Measurements from ENCODE around the gene ADIRF.
"Not testable (repeated sequence)": the region's sequence is repeated elsewhere in the genome, so short reads cannot be mapped to it uniquely, and the experiment has no call there.

Gene ADIRF

GRCh38 chr10:86981020-86981419 is 12.7 kb downstream of the ADIRF start:
- not testable (repeated sequence) for DNase-seq

DNA sequence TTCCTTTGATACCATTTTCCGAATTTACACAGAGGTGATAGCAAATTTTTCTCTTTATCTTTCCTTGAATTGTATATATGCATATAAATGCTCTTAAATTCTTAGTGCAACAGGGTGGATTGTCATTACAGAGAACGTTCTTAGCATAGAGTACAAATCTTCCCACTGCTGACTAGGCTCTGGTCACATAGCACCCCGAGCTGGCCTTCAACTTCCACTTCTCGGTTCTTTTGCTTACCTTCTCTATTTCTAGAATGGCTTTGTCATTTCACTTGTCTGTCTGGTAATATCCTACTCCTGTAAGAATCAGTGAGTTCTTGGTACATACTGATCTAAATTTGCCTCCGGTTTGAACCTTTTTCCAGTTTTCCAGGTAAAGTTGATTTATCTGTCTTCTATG is 13.4 kb downstream of the ADIRF start:
- no peak for DNase-seq

- not testable (repeated sequence) for DNase-seq
These were observed 16.2 kb downstream of the ADIRF start for GRCh38 chr10:86984498-86984897.

DNA sequence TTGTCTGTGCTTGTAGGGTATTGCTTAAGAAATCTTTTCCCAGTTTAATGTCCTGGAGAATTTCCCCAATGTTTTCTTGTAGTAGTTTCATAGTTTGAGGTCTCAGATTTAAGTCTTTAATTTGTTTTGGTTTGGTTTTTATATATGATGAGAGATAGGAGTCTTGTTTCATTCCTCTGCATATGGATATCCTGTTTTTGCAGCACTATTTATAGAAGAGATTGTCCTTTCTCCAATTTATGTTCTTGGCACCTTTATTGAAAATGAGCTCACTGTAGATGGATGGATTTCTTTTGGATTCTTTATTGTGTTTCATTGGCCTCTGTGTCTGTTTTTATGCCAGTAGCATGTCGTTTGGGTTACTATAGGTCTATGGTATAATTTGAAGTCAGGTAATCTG is 20.2 kb downstream of the ADIRF start:
- no peak for DNase-seq

DNA sequence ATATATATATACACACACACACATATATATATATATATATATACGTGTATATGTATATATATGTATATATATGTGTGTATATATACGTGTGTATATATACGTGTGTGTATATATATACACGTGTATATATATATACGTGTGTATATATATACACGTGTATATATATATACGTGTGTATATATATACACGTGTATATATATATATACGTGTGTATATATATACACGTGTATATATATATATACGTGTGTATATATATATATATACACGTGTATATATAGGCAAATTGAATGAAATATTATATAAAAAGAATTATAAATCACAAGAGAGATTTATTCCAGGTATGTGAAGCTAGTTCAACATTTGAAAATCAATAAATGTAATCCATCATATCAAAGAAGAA is 23.1 kb downstream of the ADIRF start:
- not testable (repeated sequence) for DNase-seq

DNA sequence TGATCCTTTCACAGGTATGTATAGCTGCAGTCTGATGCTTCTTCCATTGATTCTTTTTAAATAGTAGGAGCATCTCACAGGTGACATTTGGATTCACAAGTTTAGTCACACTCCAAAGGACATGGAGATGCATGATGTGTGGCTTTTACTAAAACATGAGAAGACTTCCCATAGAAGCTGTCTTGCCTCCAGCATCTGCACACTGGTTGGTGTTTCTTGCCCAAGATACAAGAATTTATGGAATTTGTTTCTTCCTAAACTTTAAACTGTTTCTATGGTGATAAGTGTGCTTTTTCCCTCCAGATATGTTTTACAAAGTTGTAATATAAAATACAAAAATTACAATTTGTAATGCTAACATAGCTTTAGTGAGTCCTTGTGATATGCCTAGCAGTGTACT is 24.2 kb downstream of the ADIRF start:
- DNase-seq = no peak

- no peak for DNase-seq
These were observed 24.6 kb downstream of the ADIRF start for GRCh38 chr10:86992929-86993328.

- DNase-seq = not testable (repeated sequence)
These were observed 31.6 kb downstream of the ADIRF start for GRCh38 chr10:86999802-87000403.

- no peak for DNase-seq
These were observed 32.2 kb downstream of the ADIRF start for GRCh38 chr10:87000491-87000890.

DNA sequence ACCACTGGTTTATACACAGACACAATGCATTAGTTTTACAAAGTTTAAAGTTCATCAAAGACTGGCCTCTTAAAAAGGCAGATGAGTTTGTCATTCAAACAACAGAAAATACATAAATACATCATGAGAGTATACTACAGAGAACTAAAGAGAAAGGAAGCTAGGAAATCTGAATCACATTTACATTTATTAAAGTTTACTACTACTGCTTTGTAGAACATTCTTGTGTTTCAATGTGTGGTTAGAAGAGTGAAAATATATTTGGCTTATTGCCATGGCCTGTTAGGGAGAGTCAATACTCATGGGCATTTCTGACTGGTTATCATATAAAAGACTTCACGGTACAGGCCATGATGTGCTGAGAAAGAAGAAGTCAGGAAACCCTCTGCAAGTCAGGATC is 38.8 kb downstream of the ADIRF start:
- not testable (repeated sequence) for DNase-seq

- not testable (repeated sequence) for DNase-seq
These were observed 39.4 kb downstream of the ADIRF start for GRCh38 chr10:87007674-87008073.

GRCh38 chr10:87008303-87008702 is 40.0 kb downstream of the ADIRF start:
- DNase-seq = not testable (repeated sequence)

- DNase-seq = not testable (repeated sequence)
These were observed 40.9 kb downstream of the ADIRF start for GRCh38 chr10:87009134-87009696.

GRCh38 chr10:87013528-87013927 is 45.2 kb downstream of the ADIRF start:
- not testable (repeated sequence) for DNase-seq

DNA sequence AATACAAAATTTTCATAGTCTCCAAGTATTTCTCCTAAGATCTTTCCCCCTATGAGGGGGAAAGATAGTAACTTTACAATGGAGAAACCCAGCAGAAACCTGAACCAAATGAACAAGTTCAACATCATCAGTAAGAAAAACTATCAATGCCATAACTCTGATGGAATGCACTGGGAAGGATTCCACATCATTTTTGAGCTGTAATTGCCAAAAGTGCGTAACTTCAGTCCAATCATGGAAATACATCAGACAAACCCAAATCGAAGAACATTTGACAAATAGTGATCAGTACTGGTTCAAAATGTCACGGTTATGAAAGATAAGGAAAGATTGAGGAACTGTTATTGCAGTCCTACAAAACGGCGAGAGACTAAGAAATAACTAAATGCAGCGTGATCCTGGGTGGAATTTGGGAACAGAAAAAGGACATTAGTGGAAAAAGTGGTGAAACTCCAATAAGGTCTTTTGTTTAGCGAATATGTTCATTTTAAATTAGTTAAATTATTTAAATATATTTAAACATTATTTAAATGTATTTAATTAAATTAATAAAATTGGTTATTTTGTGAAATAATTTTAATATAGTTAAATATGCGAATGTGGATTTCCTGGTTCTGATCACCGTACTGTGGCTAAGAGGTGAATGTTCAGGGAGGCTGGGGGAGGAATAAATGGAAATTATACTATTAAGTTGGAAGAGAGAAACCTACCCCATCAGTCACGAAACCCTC is 46.9 kb downstream of the ADIRF start:
- not testable (repeated sequence) for DNase-seq

DNA sequence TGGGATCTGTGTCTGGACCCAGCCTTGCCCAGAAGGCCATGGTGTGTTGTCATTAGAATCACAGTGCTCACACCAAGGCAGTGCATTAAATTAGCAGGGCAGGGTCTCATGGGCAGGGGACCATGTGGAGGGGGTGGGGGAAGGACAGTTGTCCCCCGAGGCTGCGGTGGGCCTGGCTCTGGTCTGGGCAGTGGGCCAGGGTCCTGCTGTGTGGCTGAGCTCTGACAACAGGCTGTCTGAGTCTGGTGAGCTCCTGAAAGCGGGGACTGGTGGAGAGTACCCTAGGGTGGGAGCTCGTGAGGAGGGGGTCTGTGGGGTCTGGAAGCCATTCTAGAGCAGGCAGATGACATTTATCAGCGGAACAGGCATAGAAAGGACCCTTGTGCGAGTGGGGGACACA is 49.8 kb downstream of the ADIRF start:
- not testable (repeated sequence) for DNase-seq

DNA sequence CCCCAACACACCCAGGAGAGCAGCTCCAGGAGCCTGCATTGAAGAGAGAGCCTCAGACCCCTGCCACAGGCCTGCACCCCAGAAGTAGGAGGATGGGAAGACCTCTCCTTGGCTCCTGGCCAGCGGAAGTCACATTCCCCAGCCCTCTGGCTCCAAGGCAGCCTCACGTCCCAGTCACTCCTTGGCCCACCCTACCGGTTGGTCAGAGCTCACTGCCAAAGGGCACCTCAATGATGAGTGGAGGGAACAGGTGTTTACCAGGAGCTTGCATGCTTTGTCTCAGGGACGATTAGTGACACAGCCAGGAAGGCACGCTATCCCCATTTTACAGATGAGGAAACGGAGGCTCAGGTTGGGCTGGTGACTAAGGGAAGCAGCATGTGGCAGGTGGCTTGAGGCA is 50.8 kb downstream of the ADIRF start:
- not testable (repeated sequence) for DNase-seq

DNA sequence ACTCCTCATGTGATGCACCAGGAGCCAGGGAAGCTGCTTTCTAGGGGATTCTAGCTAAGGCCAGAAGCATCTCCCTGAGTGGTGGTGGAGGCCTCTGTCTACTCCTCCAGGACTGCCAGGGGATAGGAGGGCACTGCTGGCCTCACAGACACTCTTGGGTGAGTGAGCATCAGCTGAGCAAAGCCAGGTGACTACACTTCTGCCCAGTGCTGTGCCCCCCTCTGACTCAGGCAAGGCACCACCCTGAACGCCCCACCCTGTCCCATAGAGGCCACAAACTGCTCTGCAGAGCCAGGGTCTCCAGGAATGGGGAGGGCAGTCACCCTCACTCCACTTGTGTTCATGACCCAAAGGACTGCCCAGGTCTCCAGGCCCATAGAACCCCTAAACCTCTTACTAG is 51.2 kb downstream of the ADIRF start:
- DNase-seq = not testable (repeated sequence)

DNA sequence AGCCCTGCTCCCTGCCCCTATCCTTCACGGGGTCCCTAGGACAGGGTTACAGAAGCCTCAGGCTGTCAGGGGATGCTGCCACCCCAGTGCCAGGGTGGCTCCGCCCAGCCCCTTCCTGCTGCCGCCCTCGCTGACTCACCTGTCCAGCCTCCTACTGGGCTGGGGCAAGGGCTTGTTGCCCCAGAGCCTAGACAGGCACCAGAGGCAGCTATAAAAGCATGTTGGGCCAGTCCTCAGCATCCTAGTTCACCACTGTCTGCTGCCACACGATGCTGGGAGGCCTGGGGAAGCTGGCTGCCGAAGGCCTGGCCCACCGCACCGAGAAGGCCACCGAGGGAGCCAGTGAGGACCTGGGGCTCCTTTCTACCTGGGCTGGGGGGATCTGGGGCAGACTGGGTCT is 51.8 kb downstream of the ADIRF start, which contains the start of gene FAM25A:
Gene FAM25A (plus strand): TSS at position 239 of the 400 bp plus-strand sequence. CDS start 31 bp downstream, at position 270.
- not testable (repeated sequence) for DNase-seq
